HG03442 (cell line): ENCODE results near the gene OSBP2.

Experiments used
- ATAC-seq: cut with Tn5 transposase; IDR thresholded peaks from one replicate; pipeline ENCODE4 v1.9.1; 2021; ENCODE audit warnings: mild to moderate bottlenecking, moderate library complexity; ENCODE audit not compliant: unreplicated experiment

OSBP2 gene

DNA sequence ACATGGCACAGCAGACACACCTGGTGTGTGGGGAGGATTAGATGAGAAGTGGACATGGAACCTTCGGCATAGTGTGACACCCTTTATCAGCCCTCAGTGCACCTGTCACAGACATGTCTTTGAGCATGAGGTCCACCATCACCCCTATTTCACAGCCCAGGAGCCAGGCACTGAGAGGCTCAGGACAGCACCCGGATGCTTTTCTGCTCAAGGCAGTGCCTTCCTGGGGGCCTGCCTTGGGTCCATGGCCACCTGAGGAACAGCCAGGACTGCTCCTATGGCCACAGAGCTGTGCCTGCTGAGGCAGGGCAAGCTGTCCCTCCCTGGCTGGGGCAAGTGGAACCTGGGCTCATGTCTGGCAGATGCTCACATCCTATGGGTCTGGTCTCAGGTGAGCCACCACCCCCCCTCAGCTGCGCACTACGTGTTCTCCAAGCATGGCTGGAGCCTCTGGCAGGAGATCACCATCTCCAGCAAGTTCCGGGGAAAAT is 198.1 kb downstream of the OSBP2 start:
- ATAC-seq = no peak

DNA sequence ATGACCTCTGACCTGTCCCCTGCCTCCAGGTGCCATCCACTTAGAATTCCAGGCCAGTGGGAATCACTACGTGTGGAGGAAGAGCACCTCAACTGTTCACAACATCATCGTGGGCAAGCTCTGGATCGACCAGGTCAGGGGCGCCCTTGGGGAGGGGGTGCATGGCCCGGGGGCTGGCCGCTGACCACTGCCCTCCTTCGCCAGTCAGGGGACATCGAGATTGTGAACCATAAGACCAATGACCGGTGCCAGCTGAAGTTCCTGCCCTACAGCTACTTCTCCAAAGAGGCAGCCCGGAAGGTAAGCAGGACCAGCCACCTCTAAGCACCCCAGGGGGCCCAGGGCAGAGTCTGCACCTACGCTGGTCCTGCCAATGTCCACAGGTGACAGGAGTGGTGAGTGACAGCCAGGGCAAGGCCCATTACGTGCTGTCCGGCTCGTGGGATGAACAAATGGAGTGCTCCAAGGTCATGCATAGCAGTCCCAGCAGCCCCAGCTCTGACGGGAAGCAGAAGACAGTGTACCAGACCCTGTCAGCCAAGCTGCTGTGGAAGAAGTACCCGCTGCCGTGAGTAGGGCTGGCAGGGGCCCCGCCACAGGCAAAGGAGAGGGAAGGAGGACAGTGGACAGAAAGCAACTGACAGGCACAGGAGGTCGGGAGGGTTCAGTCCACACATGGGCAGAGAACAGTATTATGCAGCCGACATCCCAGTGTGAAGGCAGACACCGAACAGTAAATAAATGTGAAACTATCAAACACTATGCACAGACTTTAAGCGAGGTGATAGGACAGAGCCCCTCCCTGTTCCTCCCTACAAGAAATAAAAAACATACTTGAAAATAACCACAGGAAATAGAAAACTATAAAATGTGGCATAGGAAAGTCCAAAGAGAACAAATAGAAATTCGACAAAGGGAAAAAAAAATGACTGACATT is 199.0 kb downstream of the OSBP2 start:
- ATAC-seq = no peak

DNA sequence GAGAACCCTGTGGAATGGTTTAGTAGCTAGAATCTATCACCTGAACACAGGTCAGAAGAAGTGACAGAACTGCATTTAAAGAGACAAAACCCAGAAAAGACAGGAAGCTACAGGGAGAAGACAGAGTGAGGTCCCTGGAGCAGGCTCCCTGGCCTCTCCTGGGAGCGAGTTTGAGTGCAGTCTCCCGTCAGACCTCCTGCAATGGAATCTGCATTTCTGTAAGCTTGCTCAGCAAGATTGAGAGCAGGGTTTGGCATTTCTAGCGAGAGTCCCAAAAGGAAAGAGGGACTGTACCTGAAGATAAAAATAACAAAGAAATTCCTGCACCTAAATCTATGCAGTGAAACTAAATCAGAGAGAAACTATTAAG is 199.7 kb downstream of the OSBP2 start:
- no peak for ATAC-seq

DNA sequence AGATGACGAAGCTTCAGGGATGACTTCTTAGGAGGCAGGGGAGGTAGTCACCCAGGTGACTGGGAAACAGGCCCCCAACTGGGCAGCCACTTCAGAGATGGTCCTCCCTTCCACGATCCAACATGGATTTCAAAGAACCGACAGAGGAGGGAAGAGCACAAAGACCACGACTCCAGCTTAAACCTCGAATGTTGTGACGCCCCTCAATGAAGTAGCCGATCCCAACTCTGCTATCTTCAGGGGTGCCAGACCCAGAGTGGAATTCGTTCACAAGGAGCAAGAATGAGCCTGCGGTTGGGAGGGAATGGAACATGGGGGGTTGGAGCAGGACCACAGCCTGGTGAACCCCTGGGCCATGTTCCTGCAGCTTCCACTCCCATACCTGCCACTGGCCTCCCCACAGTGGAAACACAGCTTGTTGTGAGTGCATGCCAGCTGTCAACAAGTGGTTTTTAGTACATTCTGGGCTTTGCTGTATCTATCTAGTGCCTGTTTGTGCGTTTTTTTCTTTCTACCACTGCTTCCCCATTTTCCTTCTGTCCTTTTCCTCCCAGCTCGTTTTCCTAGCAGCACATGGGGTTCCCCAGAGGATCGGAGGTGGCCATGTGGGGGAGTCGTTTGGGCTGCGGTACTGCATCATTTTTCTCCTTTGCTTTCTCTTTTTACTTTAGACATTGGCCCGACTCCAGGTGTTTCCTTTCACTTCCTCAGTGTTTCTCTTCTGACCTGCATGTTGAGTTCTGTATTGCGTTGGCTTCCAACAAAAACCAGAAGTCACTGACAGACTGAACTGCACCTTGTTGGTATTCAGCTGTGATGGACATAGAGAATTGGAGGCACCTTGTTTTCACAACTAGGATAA is 208.1 kb downstream of the OSBP2 start:
- no peak for ATAC-seq

DNA sequence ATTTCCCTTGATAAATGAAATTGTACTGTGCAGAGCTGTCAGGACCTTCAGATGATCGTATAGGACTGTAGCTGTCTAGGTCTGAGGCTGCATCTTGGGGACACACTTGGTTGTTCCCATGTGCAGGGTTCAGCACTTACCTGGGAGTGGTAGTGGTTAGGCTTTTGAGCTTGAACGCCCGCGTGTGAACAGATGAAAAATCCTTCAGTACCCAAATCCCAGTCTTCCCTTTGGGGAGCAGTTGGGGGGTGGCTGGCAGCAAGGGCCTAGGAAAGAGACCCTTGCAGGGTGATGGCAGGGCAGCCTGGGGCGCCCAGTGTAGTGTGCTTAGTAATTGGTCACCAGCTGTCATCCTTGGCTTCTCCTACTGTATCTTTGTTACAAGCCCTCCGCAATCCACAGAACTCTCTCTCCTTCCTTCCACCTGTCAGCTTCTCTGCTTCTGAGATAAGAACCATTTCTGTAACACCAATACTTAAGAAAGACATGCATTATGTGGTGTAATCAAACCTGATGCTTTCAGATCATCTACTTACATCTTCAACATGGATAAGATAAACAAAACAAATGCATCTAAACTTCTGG is 209.3 kb downstream of the OSBP2 start:
- no peak for ATAC-seq

DNA sequence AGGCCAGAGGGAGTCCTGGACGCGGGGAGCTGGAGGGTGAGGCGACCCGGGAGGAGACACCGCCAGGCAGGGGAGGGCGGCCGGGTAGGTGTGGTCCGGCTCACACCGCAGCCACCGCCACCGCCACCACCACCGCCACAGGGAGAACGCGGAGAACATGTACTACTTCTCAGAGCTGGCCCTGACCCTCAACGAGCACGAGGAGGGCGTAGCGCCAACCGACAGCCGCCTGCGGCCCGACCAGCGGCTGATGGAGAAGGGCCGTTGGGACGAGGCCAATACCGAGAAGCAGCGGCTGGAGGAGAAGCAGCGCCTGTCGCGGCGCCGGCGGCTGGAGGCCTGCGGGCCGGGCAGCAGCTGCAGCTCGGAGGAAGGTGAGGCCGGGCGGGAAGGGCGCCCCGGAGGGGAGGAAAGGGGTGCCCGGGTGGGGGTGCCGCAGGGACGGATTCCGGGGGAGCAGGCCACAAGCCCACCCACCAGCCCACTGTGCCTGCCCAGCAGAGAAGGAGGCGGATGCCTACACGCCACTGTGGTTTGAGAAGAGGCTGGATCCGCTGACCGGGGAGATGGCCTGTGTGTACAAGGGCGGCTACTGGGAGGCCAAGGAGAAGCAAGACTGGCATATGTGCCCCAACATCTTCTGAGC is 211.1 kb downstream of the OSBP2 start:
- ATAC-seq = no peak

DNA sequence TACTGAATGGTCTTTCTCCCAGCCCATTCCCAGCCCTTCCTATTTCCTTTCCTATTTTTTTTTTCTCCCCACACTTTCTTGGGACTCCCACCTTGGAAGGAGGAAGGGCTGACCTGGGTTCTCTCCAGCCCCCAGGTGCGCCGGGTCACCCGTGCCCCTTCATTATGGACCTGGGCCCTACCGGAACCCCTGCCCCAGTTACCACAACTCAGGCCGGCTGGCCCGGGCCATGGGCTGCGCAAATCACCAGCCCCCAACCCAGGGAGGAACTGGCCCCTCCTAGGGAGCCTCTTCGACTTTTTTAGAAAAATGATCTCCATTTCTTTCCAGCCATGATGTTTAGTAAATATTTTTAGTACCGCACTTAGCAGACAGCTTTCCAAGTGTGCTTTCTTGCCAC is 211.7 kb downstream of the OSBP2 start:
- ATAC-seq = no peak

DNA sequence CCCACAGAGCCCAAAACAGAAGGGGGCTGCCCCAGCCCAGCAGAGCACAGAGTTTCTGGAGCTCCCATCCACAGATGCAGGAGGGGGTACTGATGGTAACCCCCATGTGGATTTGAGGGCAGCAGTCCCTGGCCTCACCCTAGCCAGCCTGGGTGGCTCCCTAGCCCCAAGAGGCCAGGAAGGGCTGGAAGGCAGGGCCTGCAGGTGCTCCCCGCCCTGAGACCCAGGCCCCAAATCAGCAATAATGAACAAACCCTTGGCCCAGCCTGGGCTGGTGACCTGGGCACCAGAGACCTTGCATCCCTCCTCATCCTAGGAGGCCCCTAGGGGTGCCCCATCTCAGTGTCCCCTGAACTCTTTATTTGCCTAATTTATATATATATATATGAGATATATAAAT is 212.3 kb downstream of the OSBP2 start:
- no peak for ATAC-seq

DNA sequence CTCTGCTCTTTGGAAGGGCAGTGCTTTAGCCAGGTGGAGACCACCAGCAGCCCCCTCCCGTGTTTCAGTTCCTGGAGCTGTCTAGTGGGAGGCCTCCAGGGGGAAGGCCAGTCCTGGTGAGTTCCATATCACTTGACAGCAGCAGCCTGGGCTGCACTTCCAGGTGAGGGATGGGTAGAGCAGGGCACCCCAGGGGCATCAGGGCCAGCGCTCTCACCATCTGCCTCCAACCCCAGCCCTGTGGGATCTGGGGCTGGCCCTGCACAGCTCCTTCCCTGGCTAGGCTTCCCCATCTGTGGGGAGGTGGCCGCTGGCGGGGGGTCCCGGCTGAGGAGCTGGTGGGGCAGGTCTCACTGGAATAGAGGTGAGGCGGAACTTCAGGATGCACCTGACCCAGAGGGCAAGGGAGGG is 213.4 kb downstream of the OSBP2 start:
- ATAC-seq = no peak

DNA sequence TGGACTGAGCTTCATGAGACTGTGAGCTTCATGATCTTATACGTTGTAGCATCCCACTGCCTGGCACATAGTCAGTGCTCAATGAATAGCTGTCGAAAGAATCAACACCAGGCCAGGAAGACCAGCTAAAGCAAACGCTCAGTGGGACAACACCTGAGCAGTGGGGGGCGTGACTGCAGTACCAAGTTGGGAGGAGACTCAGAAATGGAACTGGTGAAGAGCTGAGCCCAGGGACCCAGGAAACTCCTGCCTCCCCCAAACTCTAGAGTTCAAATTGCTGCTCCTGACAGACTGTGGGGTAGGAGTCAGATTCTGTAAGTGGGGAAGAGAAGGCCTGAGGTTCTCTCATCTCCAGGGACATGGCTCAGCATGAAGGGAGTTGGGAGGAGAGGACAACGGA is 214.6 kb downstream of the OSBP2 start:
- no peak for ATAC-seq

DNA sequence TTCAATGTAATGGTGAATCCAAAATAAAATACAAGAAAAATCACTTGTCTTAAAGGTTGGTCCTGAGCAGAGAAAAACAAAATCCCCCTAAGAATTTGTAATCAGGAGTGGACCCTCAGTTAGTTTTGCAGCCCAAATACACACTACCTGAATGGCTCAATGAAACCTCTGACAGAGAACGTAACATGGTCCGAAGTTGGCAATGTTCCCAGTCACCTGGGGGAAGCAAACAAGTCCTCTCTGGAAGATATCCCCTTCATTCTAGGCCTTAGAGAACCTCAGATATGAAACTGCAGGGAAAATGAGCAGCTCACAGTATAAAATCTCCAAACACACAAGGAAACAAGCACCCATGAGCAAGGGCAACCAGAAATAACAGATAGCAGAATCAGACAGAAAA is 215.7 kb downstream of the OSBP2 start:
- no peak for ATAC-seq

DNA sequence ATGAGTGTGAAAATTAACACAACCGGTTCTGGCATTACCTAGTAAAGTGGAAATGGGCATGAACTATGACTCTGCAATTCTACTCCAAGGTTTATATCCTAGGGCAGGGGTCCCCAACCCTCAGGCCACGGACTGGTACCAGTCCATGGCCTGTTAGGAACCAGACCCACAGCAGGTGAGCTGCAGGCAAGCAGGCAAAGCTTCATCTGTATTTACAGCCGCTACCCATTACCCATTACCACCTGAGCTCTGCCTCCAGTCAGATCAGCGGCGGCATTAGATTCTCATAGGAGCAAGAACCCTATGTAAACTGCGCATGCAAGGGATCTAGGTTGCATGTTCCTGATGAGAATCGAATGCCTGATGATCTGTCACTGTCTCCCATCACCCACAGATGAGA is 224.1 kb downstream of the OSBP2 start:
- no peak for ATAC-seq

DNA sequence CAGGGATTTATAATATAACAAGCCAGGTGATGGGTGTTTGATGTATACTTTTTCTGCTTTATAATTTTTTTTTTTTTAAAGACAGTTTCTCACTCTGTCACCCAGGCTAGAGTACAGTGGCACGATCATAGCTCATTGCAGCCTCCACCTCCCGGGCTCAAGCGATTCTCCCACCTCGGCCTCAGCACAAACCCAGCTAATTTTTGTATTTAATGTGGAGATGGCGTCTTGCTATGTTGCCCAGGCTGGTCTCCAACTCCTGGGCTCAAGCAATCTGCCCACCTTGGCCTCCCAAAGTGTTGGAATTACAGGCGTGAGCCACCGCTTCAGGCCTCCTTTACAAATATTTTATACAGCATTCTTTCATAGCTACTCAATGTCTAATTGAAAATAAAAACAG is 225.3 kb downstream of the OSBP2 start:
- ATAC-seq = no peak

DNA sequence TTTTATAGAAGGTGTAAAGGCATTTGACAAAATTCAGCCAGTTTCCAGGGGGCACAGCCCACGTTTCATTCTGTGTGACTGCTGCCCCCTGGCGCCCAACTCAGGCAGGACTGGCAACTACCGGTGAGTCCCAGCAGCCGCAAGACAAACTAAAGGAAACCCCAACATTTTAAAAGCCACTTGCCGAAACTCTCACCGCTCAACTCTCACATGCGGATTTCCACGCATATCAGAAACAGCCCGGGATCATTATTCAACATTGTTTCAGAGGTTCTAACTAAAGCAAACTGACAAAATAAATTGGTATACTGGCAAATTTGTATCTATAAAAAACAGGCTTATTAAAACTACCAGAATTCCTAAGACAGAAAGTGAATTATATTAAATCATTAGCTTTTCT is 225.7 kb downstream of the OSBP2 start:
- ATAC-seq = no peak

DNA sequence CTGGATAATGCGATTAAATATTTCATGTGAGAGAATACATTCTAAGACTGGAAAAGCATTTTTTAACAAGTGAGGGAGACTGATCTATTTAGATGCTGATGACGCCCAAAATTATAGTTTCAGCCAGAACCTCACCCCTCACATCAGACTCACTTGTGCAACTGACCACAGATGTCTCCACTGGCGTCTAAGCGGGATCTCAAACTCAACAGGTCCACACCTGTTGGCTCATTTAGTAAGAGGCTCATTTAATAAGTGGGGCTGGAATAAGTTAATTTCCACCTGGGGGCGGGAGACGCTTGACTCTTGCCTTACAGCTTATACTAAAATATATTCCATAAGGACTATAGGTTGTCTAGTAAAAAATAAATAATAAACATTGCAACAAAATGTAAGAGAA is 226.4 kb downstream of the OSBP2 start:
- no peak for ATAC-seq

DNA sequence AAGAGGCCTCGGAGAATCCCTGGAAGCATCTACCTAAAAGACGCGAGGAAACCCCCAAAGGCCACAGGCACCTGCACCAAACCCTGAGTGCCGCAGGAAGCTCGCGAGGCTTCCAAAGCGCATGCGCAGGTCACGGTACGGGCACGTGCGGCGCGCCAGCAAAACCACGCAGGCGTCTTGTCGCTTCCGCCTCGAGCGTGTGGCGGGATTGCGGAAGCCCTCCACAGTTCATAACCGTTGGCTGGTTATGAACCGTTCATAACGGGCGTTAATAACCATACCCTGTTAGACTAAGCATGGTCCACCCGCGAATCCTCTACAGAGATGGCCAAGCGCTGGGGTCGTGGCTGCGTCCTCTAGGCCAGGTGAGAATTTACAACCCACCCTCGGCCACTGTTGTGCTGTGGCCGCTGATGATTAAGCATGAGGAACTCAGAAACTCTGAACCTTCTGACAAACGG is 227.5 kb downstream of the OSBP2 start:
- no peak for ATAC-seq

DNA sequence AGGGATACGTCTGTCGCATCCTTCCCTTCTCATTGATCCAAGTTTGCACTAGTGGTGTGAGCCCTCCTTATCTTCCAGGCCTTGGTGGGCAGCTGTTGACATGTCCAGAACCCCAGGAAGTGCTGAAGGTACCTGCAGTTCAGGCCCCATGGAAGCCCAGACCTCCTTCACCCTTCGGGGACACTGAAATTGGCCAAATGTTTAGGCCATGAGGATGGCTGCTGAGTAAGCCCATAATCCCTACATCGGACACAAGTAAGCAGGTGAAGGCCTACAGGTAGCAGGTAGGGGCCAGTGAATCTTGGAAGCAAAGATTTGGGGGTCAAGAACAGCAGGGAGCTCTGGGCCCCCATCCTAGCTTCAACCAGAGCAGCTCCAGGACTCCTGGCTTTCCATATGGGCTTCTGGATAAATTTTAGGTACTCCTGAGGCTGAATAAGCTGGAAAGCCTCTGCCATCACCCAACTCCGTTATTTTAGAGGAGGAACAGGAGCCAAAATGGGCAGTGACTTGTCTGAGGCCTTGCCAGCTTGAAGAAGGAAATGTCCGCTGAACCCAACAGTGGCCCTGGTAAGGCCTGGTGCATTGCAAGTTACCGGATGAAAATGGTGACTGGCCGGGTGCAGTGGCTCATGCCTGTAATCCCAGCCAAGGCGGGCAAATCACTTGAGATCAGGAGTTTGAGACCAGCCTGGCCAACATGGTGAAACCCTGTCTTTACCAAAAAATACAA is 228.7 kb downstream of the OSBP2 start:
- no peak for ATAC-seq

DNA sequence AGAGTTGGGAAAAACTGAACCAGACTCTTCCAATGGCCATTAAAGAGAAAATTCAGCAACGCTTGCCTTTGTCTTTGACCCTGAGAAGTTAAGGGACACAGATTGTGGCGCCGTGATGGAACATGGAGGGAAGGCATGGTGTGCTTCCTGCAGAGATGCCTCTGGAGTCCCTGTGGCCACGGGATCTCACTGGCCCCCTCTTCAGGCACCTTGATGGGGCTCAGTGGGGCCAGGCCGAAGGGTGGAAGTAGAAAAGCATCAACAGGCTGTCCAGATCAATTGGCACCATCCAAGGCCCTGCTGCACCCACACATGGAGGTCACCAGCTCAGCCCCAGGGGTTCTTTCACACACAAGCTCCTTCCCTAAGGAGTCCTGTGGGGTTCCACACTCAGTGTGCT is 231.0 kb downstream of the OSBP2 start:
- ATAC-seq = no peak

DNA sequence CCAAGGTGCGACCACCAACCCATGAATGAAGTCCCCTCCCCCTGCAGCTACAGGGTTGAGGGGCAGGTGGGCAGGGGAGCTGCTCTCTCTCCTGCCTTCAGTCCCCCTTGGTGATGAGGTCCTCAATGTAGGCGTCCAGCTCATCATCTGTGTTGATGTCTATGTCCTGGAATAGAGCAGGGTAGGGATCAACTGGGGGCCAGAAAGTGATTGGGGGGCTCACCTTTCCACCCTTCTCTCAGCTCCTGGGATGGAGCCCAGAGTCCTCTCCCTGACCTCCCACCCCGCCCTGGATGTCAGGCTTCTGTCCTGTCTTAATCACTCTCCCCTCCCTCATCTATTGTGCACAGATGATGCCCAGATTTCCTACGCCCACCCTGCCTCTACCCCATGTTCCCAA is 232.0 kb downstream of the OSBP2 start:
- no peak for ATAC-seq

DNA sequence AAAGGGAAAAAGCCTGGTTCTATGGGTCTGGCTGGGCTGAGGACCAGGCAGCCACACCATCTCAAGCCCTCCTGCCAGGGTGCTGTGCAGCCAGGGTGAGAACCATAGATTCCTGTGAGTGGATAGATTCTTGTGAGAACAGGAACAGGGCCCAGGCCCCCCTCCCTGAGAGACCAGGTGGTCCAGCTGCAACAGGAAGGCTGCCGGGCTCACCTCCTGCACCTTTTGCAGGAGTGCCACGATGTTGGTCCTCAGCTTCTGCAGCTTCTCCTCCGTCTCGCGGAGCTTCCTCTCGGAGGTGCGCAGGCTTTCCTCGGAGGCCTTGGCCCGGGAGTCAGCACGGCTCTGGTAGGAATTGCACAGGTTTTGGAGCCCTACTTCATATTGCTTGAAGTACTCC is 233.1 kb downstream of the OSBP2 start:
- no peak for ATAC-seq
